Left colon (tissue), 2 donors: ENCODE measurements around the gene MTHFR. TPM values are rescaled to one million over a fixed set of nuclear protein-coding genes. Genes with fewer than 3 reads are reported as not detected.

Experiments used
- ATAC-seq: fragments of 200-7000 bp; cut with Tn5 transposase; one replicate; pipeline ENCODE4 v1.9.1; 2020; ENCODE audit warnings: mild to moderate bottlenecking, moderate library complexity
- DNase-seq, 2 donors: peaks; one replicate each; pipeline ENCODE4 v3.0.0-alpha.2; 2020
- intact Hi-C, 2 donors: fragments of 100-400 bp; cut with DNase I in 1 of 2; cut with micrococcal nuclease in 1 of 2; formaldehyde crosslinking; loops; one replicate each; pipeline versions ENCODE4 v1.11.2 to v1.14.0; 2022; cut with DNase I, micrococcal nuclease
- long read RNA-seq: library from polyadenylated mRNA; unstranded; transcript quantifications from one replicate; pipeline ENCODE4 v2.0.0, GENCODE V29; 2021
- total RNA-seq, 2 donors: library from RNA; stranded (reverse); fragmentation: NEBNext Ultra II Directional; extraction: Animal tissue kit (Norgen Biotek cat#: 25700); gene quantifications; one replicate each; pipeline ENCODE4 v1.2.1, GENCODE V29; 2021
- donor health status: DM: no; HTN: no; CAD: no.
- donor health status: DM: yes; HTN: yes; CAD: no.

MTHFR gene
- total RNA-seq: 10 to 100 TPM; 44.8 to 48.2 TPM
- long read RNA-seq, full-length matches to known transcripts: 2 of 20 reads
- long read RNA-seq, partial matches to known transcripts: 0 of 20 reads
- long read RNA-seq, other reads (novel, unspliced or antisense): 18 of 20 reads

GRCh38 chr1:11805422-11806306, at the start of gene MTHFR, which contains the start of gene CLCN6:
MTHFR (minus strand) TSS chr1:11805964; CDS start chr1:11803116, 2,848 bp downstream.
CLCN6 (plus strand) TSS chr1:11806191; CDS start chr1:11806263, 72 bp downstream.
- ATAC-seq: peak; percentile 86
- intact Hi-C loops: no loop called here

GRCh38 chr1:11855430-11855829, 49.7 kb upstream of the MTHFR start:
- ATAC-seq: no peak
- intact Hi-C loops: no loop called here
- no peak for DNase-seq

More at GRCh38 chr1:11805422-11806306, at the start of gene MTHFR, which contains the start of gene CLCN6:
- DNase-seq: peak; percentile 99 to 100

- DNase-seq: no peak
- intact Hi-C loops: no loop called here
Measured at GRCh38 chr1:11854519-11854918, 48.8 kb upstream of the MTHFR start.

GRCh38 chr1:11851180-11851579, 45.4 kb upstream of the MTHFR start:
- intact Hi-C loops: no loop called here
- ATAC-seq (no peak), DNase-seq (no peak)

More at GRCh38 chr1:11854519-11854918, 48.8 kb upstream of the MTHFR start:
- ATAC-seq: no peak

GRCh38 chr1:11850156-11850555, 44.4 kb upstream of the MTHFR start:
- DNase-seq: no peak
- no peak for ATAC-seq
- intact Hi-C loops: no loop called here

GRCh38 chr1:11848373-11848700, 42.6 kb upstream of the MTHFR start:
- intact Hi-C loops: no loop called here
- no peak for ATAC-seq

GRCh38 chr1:11847667-11848372, 42.1 kb upstream of the MTHFR start, which contains the start of gene NPPA:
NPPA (minus strand) TSS chr1:11847783; CDS start chr1:11847684, 99 bp downstream.
- ATAC-seq (peak; percentile 26), DNase-seq (no peak)
- intact Hi-C loops: no loop called here

More at GRCh38 chr1:11848373-11848700, 42.6 kb upstream of the MTHFR start:
- no peak for DNase-seq

- ATAC-seq (no peak), DNase-seq (no peak)
- intact Hi-C loops: no loop called here
Measured at GRCh38 chr1:11845641-11846335, 40.0 kb upstream of the MTHFR start.

GRCh38 chr1:11842154-11843041, 36.6 kb upstream of the MTHFR start:
- ATAC-seq (no peak), DNase-seq (peak in 1 of 2 donors; percentile 23)
- intact Hi-C loops: no loop called here

GRCh38 chr1:11841245-11842153, 35.7 kb upstream of the MTHFR start:
- DNase-seq: no peak
- intact Hi-C loops: no loop called here
- no peak for ATAC-seq

GRCh38 chr1:11839727-11840705, 34.3 kb upstream of the MTHFR start:
- DNase-seq: no peak
- intact Hi-C loops: loop anchor here in 1 of 2 donors (10.0 kb wide), 2 partner anchors 55 to 125 kb away; no protein-coding TSS in a partner anchor
- ATAC-seq: no peak

- ATAC-seq (peak; percentile 91), DNase-seq (peak; percentile 43 to 75)
- intact Hi-C loops: loop anchor here in 1 of 2 donors (10.0 kb wide), 2 partner anchors 56 to 126 kb away; no protein-coding TSS in a partner anchor
Measured at GRCh38 chr1:11838349-11839272, 32.8 kb upstream of the MTHFR start.

GRCh38 chr1:11837767-11838348, 32.1 kb upstream of the MTHFR start:
- peak; percentile 12 for ATAC-seq
- DNase-seq: no peak
- intact Hi-C loops: loop anchor here in 1 of 2 donors (10.0 kb wide), 2 partner anchors 57 to 127 kb away; no protein-coding TSS in a partner anchor
